Transverse colon (tissue), 4 donors: ENCODE results near the gene EBF3.

ENCODE experiments used
- CTCF ChIP-seq, 5 experiments: fragments of 200-600 bp in 3 of 5; fragments of 450-650 bp in 2 of 5; sonication (generic) in 3 of 5; IDR thresholded peaks; 1 replicate in 2 of 5; 2 replicates in 3 of 5; pipeline ENCODE4 v1.5.1; 2016 to 2017; ENCODE audit warnings: antibody characterized with exemption in 5 of 5, inconsistent platforms in 3 of 5, mild to moderate bottlenecking in 2 of 5, moderate library complexity in 1 of 5
- EP300 ChIP-seq: sonication (generic); formaldehyde crosslinking; IDR thresholded peaks from one replicate; pipeline ENCODE4 v1.6.1; 2017; ENCODE audit warnings: antibody characterized with exemption, low read depth
- POLR2A ChIP-seq: fragments of 450-650 bp; IDR thresholded peaks from one replicate; pipeline ENCODE4 v1.6.1; 2016; ENCODE audit warnings: antibody characterized with exemption, mild to moderate bottlenecking, moderate library complexity
- POLR2AphosphoS5 ChIP-seq, 3 donors: sonication (generic); formaldehyde crosslinking; IDR thresholded peaks; one replicate each; pipeline ENCODE4 v1.6.1; 2016; ENCODE audit warnings: antibody characterized with exemption in 3 of 3

DNA sequence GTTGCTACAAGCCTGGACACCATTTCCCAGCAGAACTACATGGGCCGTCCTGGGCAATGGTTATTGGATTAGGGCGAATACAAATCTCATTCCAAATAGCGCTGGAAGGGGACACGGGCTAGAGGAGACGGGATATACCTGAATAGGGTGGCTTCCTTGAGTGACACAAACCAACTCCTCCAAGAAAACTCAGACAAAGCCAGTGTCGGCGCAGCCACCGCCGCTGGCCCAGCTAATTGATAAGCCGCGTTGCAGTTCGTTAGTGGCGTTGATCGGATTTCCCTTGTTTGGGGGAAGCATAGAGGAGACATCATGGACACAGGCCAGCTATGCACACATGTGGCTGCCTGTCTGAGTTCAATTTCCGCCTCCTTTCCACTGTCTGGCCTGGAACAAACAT, 55.7 kb downstream of the EBF3 start:
- no peak for TF ChIP-seq CTCF (IDR thresholded peaks at IDR 0.05)
- TF ChIP-seq POLR2A, result no peak
- TF ChIP-seq EP300, result no peak
- TF ChIP-seq POLR2AphosphoS5 (IDR thresholded peaks at IDR 0.05), result no peak
